Measurements from ENCODE around the gene NUDT22. TPM values are rescaled to one million over a fixed set of nuclear protein-coding genes. Genes with fewer than 3 reads are reported as not detected.

Gene NUDT22
- polyA plus RNA-seq, 12 donors = 13.1 to 47.0 (median 17.1) TPM; not detected in 1

DNA sequence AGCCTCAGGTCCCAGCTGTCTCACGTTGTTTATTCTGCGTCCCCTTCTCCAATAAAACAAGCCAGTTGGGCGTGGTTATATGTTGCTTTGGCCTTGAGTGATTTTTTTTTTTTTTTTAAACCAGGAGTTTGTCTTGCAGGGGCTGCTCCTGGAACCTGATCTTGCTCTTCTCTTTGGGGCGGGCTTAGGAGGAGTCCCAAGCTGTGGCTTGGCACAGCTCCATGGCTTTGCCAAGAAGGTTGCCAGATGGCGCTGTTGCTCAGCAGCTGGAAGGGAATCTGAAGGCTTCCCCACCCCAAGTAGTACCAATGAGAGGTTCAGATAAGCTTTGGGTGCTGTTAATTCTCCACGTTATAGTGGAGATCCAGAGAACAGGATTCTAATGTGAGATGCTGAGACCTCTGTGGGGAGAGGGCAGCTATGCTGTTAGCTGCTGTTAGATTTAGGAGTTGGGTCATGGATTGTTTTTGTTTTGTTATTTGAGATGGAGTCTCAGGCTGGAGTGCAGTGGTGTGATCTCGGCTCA lies 21.5 kb upstream of the NUDT22 start:
- DNase-seq = peak; percentile 82

DNA sequence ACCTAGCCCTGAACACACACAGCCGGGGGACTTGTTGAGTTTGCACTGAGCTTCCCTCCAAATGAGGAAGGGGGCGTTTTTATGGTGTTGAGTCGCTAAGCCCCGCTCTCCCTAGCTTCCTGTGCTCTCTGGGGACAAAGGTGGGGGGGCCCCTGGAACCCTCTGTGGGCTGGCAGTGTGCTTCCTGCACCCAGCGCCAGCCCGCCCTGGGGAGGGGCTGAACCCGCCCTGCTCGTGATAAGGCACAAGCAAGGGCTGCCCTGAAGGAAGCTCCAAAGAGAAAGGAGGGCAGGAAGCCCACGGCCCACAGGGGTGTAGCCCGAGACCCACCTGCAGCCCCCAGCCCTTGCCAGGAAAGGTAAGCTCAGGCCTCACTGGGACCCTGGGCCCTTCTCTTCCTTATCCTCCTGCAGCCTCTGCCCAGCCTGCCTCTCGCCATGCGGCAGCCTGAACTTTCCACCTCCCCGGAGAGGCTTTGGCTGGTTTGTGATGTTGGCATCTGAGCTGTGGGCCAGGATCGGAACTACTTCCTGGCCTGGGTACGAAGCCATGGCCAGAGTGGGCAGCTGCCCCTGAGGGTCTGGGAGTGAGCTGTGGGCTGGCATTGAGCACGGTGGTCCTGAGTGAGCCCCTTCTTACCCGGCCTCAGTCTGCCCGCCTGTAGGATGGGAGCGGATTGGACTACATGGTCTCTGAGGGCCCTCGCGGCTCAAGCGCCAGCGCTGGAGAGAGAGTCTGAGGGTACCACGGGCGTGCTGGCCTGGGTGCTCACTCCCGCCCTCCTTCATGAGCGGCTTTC lies 19.4 kb upstream of the NUDT22 start, which contains the start of gene FERMT3:
Gene FERMT3, plus strand, starts transcription at position 265 of the 799 bp plus-strand sequence. CDS start 644 bp downstream, outside the sequence.
- DNase-seq = no peak

DNA sequence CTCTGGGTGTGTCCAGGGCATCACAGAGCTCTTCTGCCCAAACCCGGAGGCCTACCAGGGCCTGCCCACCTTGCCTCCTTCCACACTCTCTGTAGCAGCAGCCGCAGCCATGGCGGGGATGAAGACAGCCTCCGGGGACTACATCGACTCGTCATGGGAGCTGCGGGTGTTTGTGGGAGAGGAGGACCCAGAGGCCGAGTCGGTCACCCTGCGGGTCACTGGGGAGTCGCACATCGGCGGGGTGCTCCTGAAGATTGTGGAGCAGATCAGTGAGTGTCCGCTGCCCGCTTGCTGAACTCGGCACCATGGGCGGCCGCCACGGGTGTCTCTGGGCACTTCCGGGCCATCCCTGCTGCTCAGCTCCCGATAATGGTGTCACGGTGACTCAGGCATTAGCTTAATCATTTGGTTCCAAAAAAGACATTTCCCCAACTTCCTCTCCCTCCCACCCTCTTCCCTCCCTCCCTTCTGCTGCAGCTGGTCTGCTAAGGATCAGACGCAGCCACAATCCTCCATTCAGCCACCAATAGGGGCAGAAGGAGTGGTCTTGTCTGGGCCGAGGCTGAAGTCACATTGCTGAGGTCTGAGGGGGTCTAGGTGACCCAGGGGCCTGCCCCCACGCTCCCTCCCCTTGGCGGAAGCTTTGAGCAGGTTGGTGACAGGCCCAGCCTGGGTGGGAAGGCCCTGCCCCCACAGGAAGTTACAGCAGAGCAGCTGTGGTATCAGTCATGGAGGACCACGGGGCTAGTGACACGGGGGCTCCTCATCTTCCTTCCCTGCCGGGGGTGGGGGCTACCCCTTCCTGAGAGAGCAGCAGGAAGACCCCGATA lies 18.6 kb upstream of the NUDT22 start:
- peak; percentile 66 for DNase-seq

DNA sequence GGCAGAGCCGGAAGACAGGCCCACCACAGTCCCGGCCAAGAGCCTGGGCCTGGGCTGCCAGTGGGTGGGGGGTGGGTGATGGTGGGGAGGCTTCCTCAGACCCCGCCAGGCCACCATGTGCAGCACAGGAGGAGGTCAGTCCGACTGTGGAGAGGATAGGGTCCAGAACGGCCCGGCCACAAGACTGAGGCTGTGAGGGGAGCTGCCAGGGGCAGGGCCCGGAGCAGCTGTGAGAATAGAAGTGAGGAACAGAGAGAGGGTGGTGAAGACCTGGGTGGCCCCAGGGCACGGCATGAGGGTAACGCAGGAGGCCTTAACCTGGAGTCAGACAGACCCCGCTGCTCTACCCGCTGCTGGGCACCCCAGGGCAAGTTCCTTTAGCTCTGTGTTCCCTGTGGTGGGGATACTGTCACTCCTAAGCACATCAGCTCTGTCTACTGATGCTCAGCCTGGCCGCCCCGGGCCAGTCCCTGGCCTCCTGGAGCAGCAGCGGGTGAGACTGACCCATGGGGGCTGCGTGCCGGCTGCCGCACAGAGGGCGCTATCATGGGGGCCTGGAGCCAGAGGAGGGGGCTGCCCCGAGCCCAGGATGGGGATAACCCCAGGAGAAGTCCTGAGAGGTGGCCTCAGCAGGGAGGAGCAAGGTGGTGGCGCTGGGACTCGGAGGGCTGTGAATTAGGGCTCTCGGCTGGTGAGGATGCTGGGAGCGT lies 17.8 kb upstream of the NUDT22 start:
- no peak for DNase-seq

DNA sequence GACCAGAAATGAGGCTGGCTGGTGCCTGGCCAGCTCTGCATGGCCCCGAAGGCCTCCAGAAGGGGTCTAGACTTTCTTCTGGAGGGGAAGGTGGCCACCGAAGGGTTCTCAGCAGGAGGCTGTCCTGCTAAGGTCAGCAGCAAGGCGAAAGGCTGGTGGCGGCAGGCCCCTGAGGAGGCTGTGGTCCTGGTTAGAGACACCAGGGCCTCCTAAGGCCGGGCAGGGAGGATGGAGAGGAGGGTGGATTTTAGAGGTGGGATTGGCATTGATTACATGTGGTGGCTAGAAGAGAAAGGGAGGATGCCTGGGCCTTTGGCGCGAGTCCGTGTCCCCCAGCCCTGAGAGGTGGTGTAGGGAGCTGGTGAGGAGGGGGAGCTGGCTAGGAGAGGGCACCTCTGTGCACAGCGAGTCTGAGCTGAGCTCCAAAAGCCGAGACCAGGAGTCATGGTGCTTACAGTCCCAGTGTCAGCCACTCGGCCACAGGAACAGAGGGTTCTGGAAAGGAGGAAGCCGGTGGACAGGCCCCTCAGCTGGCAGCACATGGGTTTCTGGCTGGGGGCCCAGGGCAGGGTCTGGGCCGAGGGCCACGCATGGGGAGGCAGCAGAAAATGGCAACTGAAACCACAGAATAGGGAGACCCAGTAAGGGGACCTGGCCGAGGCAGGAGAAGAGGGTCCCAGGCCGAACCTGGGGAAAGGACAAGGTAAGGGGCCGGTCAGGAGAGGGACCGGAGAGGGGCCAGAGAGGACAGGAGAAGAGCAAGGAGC lies 17.1 kb upstream of the NUDT22 start:
- no peak for DNase-seq

DNA sequence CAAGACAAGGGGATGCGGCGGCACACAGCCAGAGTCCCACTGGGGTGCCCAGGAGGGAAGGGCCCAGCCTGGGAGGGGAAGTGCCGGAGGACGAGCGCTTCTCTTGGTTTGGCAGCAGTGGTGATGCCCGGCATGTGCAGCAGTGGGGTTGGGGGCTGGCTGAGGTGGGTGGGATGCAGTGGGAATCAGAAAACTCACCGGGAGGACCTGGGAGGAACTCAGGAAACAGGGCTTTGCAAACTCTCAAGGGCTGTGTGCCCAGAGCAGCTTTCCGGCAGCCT lies 16.6 kb upstream of the NUDT22 start:
- DNase-seq = no peak

DNA sequence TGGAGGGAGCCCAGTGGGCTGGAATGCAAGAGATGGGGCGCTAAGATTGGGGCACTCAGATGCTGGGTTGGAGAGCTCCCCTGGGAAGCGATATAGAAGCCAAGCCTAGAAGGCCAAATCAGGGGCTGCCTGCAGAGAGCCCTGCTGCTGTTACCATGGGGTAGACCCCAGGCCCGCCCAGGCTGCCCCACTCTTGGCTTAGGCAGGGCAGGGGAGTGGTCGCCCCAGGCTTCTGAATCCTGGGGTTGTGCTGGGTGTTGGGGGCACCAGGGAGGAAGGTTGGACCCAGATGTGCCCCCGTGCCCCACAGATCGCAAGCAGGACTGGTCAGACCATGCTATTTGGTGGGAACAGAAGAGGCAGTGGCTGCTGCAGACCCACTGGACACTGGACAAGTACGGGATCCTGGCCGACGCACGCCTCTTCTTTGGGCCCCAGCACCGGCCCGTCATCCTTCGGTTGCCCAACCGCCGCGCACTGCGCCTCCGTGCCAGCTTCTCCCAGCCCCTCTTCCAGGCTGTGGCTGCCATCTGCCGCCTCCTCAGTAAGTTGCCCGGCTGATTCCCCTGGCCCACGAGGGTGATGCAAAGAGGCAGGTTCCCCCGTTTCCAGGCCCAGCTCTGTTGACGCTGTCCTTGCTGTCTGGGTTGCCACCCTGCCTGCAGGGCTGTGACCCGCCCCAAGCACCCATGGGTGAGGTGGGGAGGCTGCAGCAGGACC lies 15.6 kb upstream of the NUDT22 start:
- no peak for DNase-seq

DNA sequence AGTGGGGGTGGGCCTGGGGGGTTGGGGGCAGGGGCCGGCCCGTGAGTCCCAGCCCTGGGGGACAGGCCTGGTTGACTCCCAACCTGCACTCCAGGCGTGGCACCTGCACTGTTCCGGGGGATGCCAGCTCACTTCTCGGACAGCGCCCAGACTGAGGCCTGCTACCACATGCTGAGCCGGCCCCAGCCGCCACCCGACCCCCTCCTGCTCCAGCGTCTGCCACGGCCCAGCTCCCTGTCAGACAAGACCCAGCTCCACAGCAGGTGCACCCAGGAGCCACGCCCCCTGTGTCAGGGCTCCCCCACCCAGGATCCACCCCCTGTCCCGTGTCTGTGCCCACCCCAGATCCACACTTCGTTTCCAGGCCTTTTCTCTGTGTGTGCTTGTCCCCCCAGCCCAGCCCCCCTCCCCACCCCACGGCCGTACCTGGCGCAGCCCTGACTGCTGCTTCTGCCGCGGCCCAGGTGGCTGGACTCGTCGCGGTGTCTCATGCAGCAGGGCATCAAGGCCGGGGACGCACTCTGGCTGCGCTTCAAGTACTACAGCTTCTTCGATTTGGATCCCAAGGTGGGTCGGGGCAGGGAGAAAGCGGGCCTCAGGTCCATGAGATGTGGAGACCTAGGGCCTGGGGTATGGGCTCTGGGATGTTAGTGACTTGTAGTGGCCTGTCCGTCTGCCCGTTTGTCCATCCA lies 14.7 kb upstream of the NUDT22 start:
- no peak for DNase-seq

DNA sequence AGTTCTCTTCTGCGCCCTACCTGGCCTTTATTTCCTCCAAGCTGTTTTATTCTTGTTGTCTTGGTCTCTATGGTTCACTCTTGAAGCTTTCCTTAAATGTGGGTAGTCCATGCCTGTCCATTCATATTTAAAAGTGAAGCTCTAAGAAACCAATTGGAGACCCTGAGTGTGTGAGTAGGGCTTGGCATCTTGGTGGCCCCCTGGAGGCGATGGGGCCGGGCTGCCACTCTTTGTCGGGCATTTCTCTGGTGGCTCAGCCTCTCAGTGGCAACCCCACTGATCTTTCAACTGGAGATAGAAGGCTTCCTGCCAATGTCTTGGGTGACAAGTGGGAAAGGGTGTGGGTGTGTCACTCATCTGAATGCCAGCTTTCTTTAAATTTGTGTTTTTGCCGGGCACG lies 9.2 kb upstream of the NUDT22 start:
- no peak for DNase-seq

DNA sequence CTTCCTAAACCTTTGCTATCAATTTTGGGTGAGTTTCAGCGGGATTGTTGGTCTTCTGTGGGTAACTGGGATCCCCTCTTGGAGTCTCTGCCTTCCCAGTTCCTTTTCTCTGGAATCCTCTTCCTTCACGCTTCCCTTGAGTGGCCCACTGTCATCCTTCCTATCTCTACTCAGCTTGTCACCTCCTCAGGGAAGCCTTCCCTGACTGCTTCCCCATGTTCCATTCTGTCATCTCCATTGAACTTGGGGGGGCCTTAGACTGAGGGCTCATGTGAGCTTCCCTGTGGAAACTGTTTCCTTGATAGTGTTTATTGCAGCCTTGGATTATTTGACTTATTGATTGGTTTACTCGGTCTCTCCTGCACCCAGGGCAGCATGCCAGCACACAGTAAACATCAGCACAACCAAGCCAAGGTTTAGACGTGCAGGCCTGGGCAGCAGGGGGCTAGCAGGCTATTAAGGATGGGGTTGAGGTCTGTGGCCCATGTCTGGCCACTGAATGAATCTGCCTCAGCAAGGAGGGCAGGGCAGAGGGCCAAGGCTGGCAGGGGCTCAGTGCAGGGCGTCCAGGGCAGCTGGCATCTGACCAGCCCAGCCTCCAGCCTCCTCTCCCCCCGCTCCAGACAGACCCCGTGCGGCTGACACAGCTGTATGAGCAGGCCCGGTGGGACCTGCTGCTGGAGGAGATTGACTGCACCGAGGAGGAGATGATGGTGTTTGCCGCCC lies 7.3 kb upstream of the NUDT22 start:
- no peak for DNase-seq

DNA sequence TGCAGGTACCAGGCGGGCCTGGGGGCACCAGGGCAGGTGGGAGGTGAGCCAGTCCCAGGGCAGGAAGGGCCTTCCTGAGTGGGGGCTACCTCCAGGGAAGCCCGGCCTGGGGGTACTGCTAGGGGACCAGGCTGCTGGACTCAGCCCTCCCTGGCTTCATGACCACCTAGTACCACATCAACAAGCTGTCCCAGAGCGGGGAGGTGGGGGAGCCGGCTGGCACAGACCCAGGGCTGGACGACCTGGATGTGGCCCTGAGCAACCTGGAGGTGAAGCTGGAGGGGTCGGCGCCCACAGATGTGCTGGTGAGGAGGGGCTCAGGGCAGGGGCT lies 6.8 kb upstream of the NUDT22 start:
- no peak for DNase-seq

DNA sequence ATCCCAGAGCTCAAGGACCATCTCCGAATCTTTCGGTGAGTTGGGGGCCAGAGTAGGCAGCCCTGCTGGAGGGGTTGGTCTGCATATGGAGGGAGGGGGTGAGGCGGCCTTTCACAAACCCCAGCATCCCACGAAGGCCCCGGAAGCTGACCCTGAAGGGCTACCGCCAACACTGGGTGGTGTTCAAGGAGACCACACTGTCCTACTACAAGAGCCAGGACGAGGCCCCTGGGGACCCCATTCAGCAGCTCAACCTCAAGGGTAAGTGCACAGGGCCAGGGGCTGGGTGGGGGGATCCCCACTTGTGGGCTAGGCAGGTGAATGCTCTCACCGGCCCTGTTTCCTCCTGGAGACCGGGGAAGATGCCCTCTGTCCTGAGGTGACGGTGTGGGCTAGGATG lies 6.3 kb upstream of the NUDT22 start:
- no peak for DNase-seq

DNA sequence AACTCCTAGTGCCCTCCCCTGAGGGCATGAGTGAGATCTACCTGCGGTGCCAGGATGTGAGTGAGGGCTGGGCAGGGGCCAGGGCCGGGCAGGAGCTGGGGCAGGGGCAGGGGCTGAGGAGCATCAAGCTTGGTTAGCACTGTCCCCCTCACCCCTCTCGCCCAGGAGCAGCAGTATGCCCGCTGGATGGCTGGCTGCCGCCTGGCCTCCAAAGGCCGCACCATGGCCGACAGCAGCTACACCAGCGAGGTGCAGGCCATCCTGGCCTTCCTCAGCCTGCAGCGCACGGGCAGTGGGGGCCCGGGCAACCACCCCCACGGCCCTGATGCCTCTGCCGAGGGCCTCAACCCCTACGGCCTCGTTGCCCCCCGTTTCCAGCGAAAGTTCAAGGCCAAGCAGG lies 5.8 kb upstream of the NUDT22 start:
- no peak for DNase-seq

DNA sequence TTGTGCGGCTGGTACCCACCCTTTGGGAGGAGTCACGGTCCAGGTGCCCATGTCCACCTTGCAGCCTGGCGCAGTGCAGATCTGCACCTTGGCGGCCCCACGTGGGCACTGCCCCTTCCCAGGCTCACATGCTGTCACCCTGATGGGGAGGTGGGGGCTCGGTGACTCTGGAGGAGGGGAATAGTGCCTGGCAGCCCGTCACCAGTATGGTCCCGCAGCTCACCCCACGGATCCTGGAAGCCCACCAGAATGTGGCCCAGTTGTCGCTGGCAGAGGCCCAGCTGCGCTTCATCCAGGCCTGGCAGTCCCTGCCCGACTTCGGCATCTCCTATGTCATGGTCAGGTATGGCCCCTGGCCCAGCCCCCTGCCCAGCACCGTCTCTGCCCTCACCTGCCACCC lies 5.3 kb upstream of the NUDT22 start:
- no peak for DNase-seq

DNA sequence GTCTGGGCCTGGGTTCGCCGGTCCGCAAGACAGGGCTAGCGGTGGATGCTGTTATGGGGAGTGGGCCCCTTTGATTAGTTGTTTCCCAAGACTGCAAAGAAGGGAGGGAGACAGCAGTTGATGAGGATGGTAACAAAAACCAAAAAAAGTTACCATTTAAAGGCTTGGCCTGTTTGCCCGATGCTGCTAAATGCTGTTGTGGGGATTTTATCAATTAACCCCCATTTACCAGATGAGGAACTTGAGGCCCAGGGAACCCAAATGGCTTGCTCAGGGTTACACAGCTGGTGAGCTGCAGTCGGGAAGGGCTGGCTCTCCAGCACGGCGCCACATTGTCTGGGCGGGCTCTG lies 3.4 kb upstream of the NUDT22 start:
- no peak for DNase-seq

DNA sequence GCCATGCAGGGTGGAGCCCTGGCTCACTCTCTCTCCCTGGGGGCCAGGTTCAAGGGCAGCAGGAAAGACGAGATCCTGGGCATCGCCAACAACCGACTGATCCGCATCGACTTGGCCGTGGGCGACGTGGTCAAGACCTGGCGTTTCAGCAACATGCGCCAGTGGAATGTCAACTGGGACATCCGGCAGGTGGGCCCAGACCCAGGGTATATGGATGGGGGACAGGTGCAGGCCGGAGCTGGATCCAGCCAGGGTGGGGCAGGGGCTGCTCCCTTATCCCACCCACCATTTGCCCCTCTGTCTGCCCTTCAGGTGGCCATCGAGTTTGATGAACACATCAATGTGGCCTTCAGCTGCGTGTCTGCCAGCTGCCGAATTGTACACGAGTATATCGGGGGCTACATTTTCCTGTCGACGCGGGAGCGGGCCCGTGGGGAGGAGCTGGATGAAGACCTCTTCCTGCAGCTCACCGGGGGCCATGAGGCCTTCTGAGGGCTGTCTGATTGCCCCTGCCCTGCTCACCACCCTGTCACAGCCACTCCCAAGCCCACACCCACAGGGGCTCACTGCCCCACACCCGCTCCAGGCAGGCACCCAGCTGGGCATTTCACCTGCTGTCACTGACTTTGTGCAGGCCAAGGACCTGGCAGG lies 2.9 kb upstream of the NUDT22 start:
- DNase-seq = no peak

DNA sequence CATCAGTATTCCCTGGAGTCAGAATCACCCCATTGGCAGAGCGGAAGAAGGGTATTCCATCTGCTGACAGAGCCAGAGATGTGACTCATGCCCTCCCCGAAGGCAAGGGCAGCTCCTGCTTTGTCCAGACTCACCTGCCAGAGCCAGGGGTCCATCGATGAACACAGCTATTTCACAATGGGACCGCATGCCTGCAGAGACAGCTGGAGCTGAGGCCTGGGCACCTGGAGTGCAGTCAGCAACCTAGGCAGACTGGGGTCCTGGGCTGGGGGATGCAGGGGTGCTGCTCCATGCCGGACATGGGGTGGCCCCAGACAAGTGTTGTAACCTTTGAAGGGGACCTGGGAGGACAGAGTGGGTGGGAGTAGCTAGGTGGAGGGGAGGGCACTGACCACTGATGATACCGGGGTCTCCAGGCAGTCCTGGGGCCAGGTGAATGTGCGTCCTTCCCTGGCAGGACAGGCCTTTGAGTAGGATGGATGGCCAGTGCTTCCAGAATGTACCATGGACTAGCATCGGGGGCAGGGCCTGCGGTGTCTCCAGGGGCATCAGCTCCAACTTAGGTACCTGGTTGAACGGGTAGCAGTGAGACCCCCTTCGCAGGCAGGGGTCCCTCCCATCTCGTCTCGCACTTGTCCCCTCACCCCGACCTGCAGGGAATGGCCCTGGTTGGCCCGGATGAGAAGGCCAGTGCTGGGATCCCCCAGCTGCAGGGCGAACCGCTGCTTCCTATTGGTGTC lies 1.8 kb upstream of the NUDT22 start:
- DNase-seq = no peak

DNA sequence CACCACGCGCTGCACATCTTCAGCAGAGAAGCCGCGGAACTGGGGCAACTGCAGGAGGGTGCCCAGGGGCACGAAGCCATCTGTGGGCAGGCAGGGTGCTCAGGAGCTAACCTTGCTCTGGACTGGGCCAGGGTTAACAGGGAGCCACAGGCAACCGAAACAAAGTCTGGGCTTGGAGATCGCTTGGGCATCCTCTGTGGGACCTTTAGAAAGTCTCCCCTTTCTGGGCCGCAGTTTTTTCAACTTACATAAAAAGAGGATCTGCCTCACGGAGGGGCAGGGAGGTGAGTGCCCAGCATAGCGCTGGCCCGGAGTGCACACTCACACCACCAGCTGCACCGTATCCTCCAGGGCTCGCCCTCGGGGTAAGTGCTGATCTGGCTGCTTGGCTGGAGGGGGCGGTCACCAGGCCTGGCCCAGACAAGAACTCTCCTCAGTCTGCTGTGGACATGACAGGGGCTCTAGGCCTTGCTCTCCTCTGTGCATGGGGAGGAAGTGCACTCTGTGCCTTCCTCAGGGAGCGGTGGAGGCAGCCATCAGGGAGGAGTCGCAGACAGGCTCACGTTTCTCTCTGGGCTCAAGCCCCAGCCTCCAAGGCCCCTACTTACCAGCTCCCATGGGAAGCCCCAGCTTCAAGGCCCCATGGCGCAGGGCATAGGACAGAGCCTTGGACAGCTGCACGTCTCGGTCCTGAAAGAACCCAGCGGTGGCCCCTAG lies 1.0 kb upstream of the NUDT22 start:
- no peak for DNase-seq

Measured in muscle of arm (tissue), 12 donors.